ENCODE data around the gene NDUFC1. TPM values are rescaled to one million over a fixed set of nuclear protein-coding genes. Genes with fewer than 3 reads are reported as not detected.
"Not testable (repeated sequence)": the region's sequence is repeated elsewhere in the genome, so short reads cannot be mapped to it uniquely, and the experiment has no call there.

The NDUFC1 gene
- total and polyA plus RNA-seq, 2 experiments from 2014 or later, result 77.7 to 198 TPM

GRCh38 chr4:139256349-139256748 is 45.9 kb downstream of the NDUFC1 start:
- Histone ChIP-seq H3K4me1 (ENCODE audit: insufficient read depth) (no peaks in the 10 kb centered on the region), H3K36me3 (replicated peaks; ENCODE audit: insufficient read depth, low read depth) (no peaks in the 10 kb centered on the region), H3K9me3 (ENCODE audit: low read depth) (no peaks in the 10 kb centered on the region), H3K79me2 (no peaks in the 10 kb centered on the region), H3K4me2 (no peak overlapping the region), H3K9me2 (replicated peaks; ENCODE audit: insufficient read depth) (no peaks in the 10 kb centered on the region), H3K27me3 (no peaks in the 10 kb centered on the region), H3K27ac (no peak overlapping the region), H3K4me3 (no peak overlapping the region), H4K20me1 (ENCODE audit: insufficient read depth, poor library complexity, severe bottlenecking) (no peaks in the 10 kb centered on the region), H2AFZ (no peak overlapping the region)
- DNase-seq (ENCODE audit: low spot score), result no peak
- WGBS (ENCODE audit: low lambda C conversion rate, missing lambda C conversion rate), result 66% methylated on average over 2 of the region's 2 CpGs
- no peak for TF ChIP-seq CTCF (IDR thresholded peaks at IDR 0.05; ENCODE audit: poor library complexity)
- TF ChIP-seq EZH2phosphoT487 (IDR thresholded peaks at IDR 0.05; ENCODE audit: low read depth, severe bottlenecking, unreplicated experiment), result no peak
- TF ChIP-seq EZH2 (IDR thresholded peaks at IDR 0.05; ENCODE audit: borderline replicate concordance), result no peak

- not testable (repeated sequence) for H3K9me2 ChIP-seq (replicated peaks; ENCODE audit: insufficient read depth); H2AFZ ChIP-seq; H3K4me2 ChIP-seq; H3K4me1 ChIP-seq (ENCODE audit: insufficient read depth); DNase-seq (ENCODE audit: low spot score); H3K79me2 ChIP-seq; H3K4me3 ChIP-seq; H3K27me3 ChIP-seq; H4K20me1 ChIP-seq (ENCODE audit: insufficient read depth, poor library complexity, severe bottlenecking); H3K9me3 ChIP-seq (ENCODE audit: low read depth); H3K36me3 ChIP-seq (replicated peaks; ENCODE audit: insufficient read depth, low read depth); H3K27ac ChIP-seq
- WGBS (ENCODE audit: low lambda C conversion rate, missing lambda C conversion rate), result 96% methylated on average over 6 of the region's 6 CpGs
Observed at GRCh38 chr4:139255581-139255980, 46.7 kb downstream of the NDUFC1 start.

- H3K27me3 ChIP-seq, result no peaks in the 10 kb centered on the region
- WGBS (ENCODE audit: low lambda C conversion rate, missing lambda C conversion rate), result 91% methylated on average over 3 of the region's 3 CpGs
- no peak overlapping the region for H3K27ac ChIP-seq
- no peak overlapping the region for H3K4me3 ChIP-seq
- no peak for DNase-seq (ENCODE audit: low spot score)
- no peaks in the 10 kb centered on the region for H3K4me1 ChIP-seq (ENCODE audit: insufficient read depth)
- no peaks in the 10 kb centered on the region for H4K20me1 ChIP-seq (ENCODE audit: insufficient read depth, poor library complexity, severe bottlenecking)
- no peak overlapping the region for H3K4me2 ChIP-seq
- H2AFZ ChIP-seq, result no peak overlapping the region
- no peaks in the 10 kb centered on the region for H3K79me2 ChIP-seq
- TF ChIP-seq EZH2 (IDR thresholded peaks at IDR 0.05; ENCODE audit: borderline replicate concordance) (no peak), CTCF (IDR thresholded peaks at IDR 0.05; ENCODE audit: poor library complexity) (no peak), EZH2phosphoT487 (IDR thresholded peaks at IDR 0.05; ENCODE audit: low read depth, severe bottlenecking, unreplicated experiment) (no peak)
- no peaks in the 10 kb centered on the region for H3K36me3 ChIP-seq (replicated peaks; ENCODE audit: insufficient read depth, low read depth)
- no peaks in the 10 kb centered on the region for H3K9me3 ChIP-seq (ENCODE audit: low read depth)
- no peaks in the 10 kb centered on the region for H3K9me2 ChIP-seq (replicated peaks; ENCODE audit: insufficient read depth)
Observed at GRCh38 chr4:139253713-139254112, 48.6 kb downstream of the NDUFC1 start.

- Histone ChIP-seq H4K20me1 (ENCODE audit: insufficient read depth, poor library complexity, severe bottlenecking) (no peaks in the 10 kb centered on the region), H3K27ac (no peak overlapping the region), H3K4me1 (ENCODE audit: insufficient read depth) (no peaks in the 10 kb centered on the region), H3K4me2 (no peak overlapping the region), H3K9me3 (ENCODE audit: low read depth) (no peaks in the 10 kb centered on the region), H2AFZ (no peak overlapping the region), H3K36me3 (replicated peaks; ENCODE audit: insufficient read depth, low read depth) (no peaks in the 10 kb centered on the region), H3K27me3 (no peaks in the 10 kb centered on the region), H3K9me2 (replicated peaks; ENCODE audit: insufficient read depth) (no peaks in the 10 kb centered on the region), H3K79me2 (no peaks in the 10 kb centered on the region), H3K4me3 (no peak overlapping the region)
- TF ChIP-seq EZH2phosphoT487 (IDR thresholded peaks at IDR 0.05; ENCODE audit: low read depth, severe bottlenecking, unreplicated experiment), result no peak
- no peak for TF ChIP-seq EZH2 (IDR thresholded peaks at IDR 0.05; ENCODE audit: borderline replicate concordance)
- no peak for TF ChIP-seq CTCF (IDR thresholded peaks at IDR 0.05; ENCODE audit: poor library complexity)
- DNase-seq (ENCODE audit: low spot score), result no peak
Observed at GRCh38 chr4:139253046-139253445, 49.2 kb downstream of the NDUFC1 start.

All from hepatocyte (in vitro differentiated cells).